B cell (primary cell): ENCODE data around the gene ATXN7.

Source experiments
- EZH2 ChIP-seq: IDR thresholded peaks from 2 replicates; pipeline ENCODE4 v1.6.1; 2012; ENCODE audit warnings: borderline replicate concordance, low read depth, mild to moderate bottlenecking, moderate library complexity, low read length; ENCODE audit not compliant: insufficient read depth, poor library complexity, severe bottlenecking
- TF ChIP-seq, protein P1 (sequence below): fragments of 200-600 bp; IDR thresholded peaks from one replicate; pipeline ENCODE4 v1.8.0; 2022; ENCODE audit warnings: antibody characterized with exemption, mild to moderate bottlenecking

DNA sequence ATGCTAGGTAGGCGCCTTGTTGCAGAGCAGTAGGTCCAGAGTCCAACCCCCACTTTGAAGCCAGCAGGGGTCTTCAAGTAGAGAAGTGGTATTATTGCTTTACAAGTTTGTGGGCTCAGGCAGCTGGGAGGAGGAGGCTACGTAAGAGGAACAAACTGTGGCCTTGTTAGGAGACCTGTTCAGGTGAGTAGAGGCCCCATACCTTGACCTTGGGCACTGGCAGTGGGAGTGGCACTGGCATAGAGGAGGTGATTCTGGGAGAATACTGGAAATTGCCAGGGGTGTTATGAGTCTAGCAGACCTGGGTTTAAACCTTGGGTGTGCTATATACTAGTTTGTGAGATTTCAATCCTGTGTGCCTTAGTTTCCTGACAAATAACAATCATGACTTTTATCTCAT lies 83.1 kb downstream of the ATXN7 start:
- TF ChIP-seq, protein P1, sequence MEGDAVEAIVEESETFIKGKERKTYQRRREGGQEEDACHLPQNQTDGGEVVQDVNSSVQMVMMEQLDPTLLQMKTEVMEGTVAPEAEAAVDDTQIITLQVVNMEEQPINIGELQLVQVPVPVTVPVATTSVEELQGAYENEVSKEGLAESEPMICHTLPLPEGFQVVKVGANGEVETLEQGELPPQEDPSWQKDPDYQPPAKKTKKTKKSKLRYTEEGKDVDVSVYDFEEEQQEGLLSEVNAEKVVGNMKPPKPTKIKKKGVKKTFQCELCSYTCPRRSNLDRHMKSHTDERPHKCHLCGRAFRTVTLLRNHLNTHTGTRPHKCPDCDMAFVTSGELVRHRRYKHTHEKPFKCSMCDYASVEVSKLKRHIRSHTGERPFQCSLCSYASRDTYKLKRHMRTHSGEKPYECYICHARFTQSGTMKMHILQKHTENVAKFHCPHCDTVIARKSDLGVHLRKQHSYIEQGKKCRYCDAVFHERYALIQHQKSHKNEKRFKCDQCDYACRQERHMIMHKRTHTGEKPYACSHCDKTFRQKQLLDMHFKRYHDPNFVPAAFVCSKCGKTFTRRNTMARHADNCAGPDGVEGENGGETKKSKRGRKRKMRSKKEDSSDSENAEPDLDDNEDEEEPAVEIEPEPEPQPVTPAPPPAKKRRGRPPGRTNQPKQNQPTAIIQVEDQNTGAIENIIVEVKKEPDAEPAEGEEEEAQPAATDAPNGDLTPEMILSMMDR, result no peak
- no peak for TF ChIP-seq EZH2
